WERI-Rb-1 (cell line): ENCODE results near the gene CRYGA.
"Not testable (repeated sequence)": the region's sequence is repeated elsewhere in the genome, so short reads cannot be mapped to it uniquely, and the experiment has no call there.

Experiments used
- DNase-seq: peaks from one replicate; pipeline ENCODE4 v3.0.0-alpha.2; 2020
- H3K27ac ChIP-seq: fragments of 250-450 bp; sonication (Bioruptor Pico); 2 replicates; pipeline ENCODE4 v1.5.1; 2020; ENCODE audit warnings: mild to moderate bottlenecking, moderate library complexity
- H3K27me3 ChIP-seq: fragments of 250-450 bp; sonication (Bioruptor Pico); 2 replicates; pipeline ENCODE4 v1.5.1; 2021; ENCODE audit warnings: mild to moderate bottlenecking, low read depth, moderate library complexity; ENCODE audit not compliant: insufficient read depth, severe bottlenecking
- H3K36me3 ChIP-seq: fragments of 250-450 bp; sonication (Bioruptor Pico); 2 replicates; pipeline ENCODE4 v1.5.1; 2020; ENCODE audit warnings: mild to moderate bottlenecking, moderate library complexity
- H3K4me3 ChIP-seq: 2 replicates; pipeline ENCODE4 v1.5.1; 2011; ENCODE audit warnings: low read depth, mild to moderate bottlenecking, control low read depth, low read length
- H3K9me3 ChIP-seq: fragments of 250-450 bp; sonication (Bioruptor Pico); 2 replicates; pipeline ENCODE4 v1.5.1; 2021; ENCODE audit warnings: mild to moderate bottlenecking, moderate library complexity; ENCODE audit not compliant: severe bottlenecking
- TF ChIP-seq, protein P1 (sequence below): IDR thresholded peaks from 2 replicates; pipeline ENCODE4 v1.5.1; 2011; ENCODE audit warnings: low read depth, mild to moderate bottlenecking, control low read depth, inconsistent platforms, low read length

The CRYGA gene

DNA sequence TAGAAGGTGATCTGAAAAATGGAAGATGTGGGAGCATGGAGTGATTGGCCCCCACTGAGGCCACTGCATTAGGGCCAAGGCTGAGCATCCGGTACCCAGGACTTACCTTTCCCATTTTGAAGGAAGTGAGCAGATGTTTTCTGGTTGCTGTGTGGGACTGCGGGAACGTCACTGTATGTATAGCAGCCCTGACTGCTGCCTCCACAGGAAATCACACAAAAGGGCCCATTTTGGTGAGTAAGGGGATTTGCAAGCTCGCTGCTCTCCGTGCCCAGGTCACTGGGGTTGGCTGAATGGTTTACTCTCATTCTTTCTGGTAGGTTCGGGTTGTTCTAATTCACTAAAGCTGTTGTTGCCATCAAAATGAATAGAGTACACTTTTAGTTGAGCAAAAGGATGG, 17.4 kb downstream of the CRYGA start, which contains the start of gene CRYGB:
Gene CRYGB (minus strand): TSS at position 153 of the 400 bp plus-strand sequence. CDS start 38 bp downstream, at position 115.
- TF ChIP-seq, protein P1, sequence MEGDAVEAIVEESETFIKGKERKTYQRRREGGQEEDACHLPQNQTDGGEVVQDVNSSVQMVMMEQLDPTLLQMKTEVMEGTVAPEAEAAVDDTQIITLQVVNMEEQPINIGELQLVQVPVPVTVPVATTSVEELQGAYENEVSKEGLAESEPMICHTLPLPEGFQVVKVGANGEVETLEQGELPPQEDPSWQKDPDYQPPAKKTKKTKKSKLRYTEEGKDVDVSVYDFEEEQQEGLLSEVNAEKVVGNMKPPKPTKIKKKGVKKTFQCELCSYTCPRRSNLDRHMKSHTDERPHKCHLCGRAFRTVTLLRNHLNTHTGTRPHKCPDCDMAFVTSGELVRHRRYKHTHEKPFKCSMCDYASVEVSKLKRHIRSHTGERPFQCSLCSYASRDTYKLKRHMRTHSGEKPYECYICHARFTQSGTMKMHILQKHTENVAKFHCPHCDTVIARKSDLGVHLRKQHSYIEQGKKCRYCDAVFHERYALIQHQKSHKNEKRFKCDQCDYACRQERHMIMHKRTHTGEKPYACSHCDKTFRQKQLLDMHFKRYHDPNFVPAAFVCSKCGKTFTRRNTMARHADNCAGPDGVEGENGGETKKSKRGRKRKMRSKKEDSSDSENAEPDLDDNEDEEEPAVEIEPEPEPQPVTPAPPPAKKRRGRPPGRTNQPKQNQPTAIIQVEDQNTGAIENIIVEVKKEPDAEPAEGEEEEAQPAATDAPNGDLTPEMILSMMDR: no peak

GRCh38 chr2:208142925-208143799, 20.2 kb downstream of the CRYGA start:
- Histone ChIP-seq H3K36me3 (no peaks in the 10 kb centered on the region), H3K27ac (no peak overlapping the region), H3K4me3 (no peak overlapping the region), H3K27me3 (no peaks in the 10 kb centered on the region), H3K9me3 (no peaks in the 10 kb centered on the region)
- TF ChIP-seq, protein P1: no peak
- no peak for DNase-seq

More for the DNA sequence above, 17.4 kb downstream of the CRYGA start, which contains the start of gene CRYGB:
- DNase-seq: no peak
- Histone ChIP-seq H3K27me3 (no peaks in the 10 kb centered on the region), H3K4me3 (no peak within 1 kb of the TSS), H3K27ac (no peak within 1 kb of the TSS), H3K9me3 (no peaks in the 10 kb centered on the region), H3K36me3 (no peaks in the 10 kb centered on the region)

DNA sequence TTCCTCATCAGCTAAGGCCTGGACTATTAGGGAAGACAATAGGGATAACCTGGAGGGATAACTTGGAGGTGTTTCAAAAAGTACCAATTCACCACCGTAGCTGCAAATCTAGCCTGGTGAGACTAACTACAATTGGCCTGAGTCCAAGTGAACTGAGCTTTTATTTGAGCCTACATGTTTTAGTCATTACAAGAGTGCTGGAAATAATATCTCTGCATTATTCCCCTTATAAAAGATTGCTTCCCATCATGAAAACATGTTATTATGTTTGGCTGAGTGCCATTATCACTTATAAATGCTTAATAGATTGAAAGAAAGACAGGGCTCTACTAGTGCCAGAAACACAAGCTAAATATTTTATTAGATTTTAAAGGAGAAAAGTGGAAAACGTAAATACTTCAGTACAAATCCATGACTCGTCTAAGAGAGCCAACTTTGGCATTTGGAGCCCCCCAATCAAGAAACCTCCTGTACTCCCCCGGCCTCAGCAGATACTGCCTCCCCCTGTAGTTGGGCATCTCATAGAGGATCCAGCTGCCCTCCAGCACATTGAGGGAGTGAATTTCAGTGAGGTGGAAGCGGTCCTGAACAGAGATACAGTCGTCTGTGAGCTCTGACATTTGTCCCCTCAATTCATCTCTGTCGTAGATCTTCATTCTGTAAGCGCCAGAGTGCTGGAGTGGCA, 21.0 kb downstream of the CRYGA start:
- no peak overlapping the region for H3K4me3 ChIP-seq
- no peak for DNase-seq
- peaks cover 2% of the 10 kb centered on the region for H3K9me3 ChIP-seq
- H3K36me3 ChIP-seq: no peaks in the 10 kb centered on the region
- no peaks in the 10 kb centered on the region for H3K27me3 ChIP-seq
- TF ChIP-seq, protein P1: no peak
- H3K27ac ChIP-seq: no peak overlapping the region

GRCh38 chr2:208139447-208139846, 23.9 kb downstream of the CRYGA start:
- no peak overlapping the region for H3K4me3 ChIP-seq
- TF ChIP-seq, protein P1: no peak

GRCh38 chr2:208138334-208138733, 25.1 kb downstream of the CRYGA start:
- not testable (repeated sequence) for H3K9me3 ChIP-seq, DNase-seq, H3K27me3 ChIP-seq, H3K36me3 ChIP-seq, H3K27ac ChIP-seq, H3K4me3 ChIP-seq

More at GRCh38 chr2:208139447-208139846, 23.9 kb downstream of the CRYGA start:
- Histone ChIP-seq H3K36me3 (no peaks in the 10 kb centered on the region), H3K27ac (no peak overlapping the region), H3K9me3 (peaks cover 2% of the 10 kb centered on the region), H3K27me3 (no peaks in the 10 kb centered on the region)
- DNase-seq: no peak

DNA sequence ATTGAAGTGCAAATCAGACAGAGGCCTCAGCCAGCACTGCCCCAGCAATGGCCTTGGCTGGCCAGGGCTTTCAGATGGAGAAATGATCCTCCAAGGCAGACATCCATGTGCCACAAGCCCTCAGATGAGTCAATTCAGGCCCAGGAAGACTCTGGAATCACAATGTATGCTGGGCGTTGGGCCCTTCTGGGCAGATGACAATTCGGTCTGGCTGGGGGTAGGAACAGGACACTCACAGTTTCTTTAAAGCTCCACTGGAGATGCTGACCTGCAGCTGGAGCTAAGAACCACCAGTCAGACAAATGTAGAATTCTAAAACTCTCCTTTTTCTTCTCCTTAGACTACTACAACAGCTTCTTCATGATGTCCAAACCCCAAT, 26.7 kb downstream of the CRYGA start:
- peaks cover 2% of the 10 kb centered on the region for H3K9me3 ChIP-seq
- no peak overlapping the region for H3K4me3 ChIP-seq
- H3K27me3 ChIP-seq: no peaks in the 10 kb centered on the region
- DNase-seq: no peak
- H3K36me3 ChIP-seq: no peaks in the 10 kb centered on the region
- peak overlapping the region; percentile 41 for H3K27ac ChIP-seq
- TF ChIP-seq, protein P1: no peak
